ENCODE data around the gene ZNF396. TPM values are rescaled to one million over a fixed set of nuclear protein-coding genes. Genes with fewer than 3 reads are reported as not detected.

The ZNF396 gene
- total RNA-seq, 1 experiment from 2014 or later = 1.0 TPM

DNA sequence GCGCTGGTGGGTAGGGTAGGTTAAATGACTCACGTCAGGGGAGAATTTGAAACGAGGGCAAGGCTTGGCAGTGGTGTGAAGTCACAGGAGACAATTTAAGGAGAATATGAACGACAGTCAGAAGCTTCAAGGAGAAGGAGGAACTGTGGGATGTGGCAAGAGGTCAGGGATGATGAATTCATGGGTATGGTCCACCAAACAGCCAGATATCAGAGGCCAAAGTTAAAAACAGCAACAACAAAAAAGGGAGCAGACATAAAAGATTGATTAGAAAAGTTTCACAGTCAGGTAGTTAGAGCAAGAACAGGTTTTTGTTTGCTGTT lies 1.4 kb upstream of the ZNF396 start:
- ChIA-PET CTCF (no interaction called here), POLR2A (no interaction called here)
- Mint-ChIP-seq H3K9me3 (peaks cover 14% of the 10 kb centered on the region), H3K27ac (no peak overlapping the region), H3K36me3 (peaks cover 4% of the 10 kb centered on the region; the same call in 1 of the 2 replicates), H3K4me3 (no peak overlapping the region), H3K4me1 (peaks cover 9% of the 10 kb centered on the region), H3K27me3 (ENCODE audit: low read depth) (peaks cover 25% of the 10 kb centered on the region)
- TF ChIP-seq, protein P1, sequence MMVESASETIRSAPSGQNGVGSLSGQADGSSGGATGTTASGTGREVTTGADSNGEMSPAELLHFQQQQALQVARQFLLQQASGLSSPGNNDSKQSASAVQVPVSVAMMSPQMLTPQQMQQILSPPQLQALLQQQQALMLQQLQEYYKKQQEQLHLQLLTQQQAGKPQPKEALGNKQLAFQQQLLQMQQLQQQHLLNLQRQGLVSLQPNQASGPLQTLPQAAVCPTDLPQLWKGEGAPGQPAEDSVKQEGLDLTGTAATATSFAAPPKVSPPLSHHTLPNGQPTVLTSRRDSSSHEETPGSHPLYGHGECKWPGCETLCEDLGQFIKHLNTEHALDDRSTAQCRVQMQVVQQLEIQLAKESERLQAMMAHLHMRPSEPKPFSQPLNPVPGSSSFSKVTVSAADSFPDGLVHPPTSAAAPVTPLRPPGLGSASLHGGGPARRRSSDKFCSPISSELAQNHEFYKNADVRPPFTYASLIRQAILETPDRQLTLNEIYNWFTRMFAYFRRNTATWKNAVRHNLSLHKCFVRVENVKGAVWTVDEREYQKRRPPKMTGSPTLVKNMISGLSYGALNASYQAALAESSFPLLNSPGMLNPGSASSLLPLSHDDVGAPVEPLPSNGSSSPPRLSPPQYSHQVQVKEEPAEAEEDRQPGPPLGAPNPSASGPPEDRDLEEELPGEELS (CRISPR knock-in tag; IDR thresholded peaks at IDR 0.05) = no peak
- TF ChIP-seq FOXJ3 (CRISPR knock-in tag; IDR thresholded peaks at IDR 0.05; ENCODE audit: borderline replicate concordance) = no peak
- no peak for TF ChIP-seq ZNF219 (CRISPR knock-in tag; IDR thresholded peaks at IDR 0.05; ENCODE audit: borderline replicate concordance)
- TF ChIP-seq, protein P2, sequence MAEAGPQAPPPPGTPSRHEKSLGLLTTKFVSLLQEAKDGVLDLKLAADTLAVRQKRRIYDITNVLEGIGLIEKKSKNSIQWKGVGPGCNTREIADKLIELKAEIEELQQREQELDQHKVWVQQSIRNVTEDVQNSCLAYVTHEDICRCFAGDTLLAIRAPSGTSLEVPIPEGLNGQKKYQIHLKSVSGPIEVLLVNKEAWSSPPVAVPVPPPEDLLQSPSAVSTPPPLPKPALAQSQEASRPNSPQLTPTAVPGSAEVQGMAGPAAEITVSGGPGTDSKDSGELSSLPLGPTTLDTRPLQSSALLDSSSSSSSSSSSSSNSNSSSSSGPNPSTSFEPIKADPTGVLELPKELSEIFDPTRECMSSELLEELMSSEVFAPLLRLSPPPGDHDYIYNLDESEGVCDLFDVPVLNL (CRISPR knock-in tag; IDR thresholded peaks at IDR 0.05; ENCODE audit: borderline replicate concordance, low read depth) = no peak
- DNase-seq (ENCODE audit: low spot score) = no peak
- no peak for ATAC-seq

DNA sequence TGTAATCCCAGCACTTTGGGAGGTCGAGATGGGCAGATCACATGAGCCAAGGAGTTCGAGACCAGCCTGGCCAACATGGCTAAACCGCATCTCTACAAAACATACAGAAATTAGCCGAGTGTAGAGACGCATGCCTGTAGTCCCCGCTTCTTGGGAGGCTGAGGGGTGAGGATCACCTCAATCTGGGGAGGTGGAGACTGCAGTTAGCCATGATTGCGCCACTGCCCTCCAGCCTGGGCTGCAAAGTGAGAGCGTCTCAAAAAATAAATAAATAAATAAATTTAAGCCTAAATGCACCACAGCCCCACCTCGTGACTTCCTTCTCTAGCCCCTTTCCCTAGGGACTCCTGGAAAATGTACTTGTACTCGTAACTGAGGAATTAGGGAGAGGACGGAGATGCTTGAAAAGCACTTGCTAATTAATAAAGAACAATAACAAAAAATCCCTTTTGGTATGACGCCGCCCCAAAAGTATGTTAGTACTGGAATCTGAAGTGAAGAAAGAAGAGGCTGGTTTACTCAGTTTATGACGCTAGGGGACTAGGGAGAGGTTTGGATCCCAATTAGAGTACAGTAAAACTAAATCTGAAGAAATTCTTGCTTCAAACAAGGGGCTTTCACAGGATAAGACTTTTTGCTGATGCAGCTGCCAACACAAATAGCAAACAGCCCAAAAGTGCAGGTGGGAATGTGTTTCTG lies 887 bp upstream of the ZNF396 start:
- Mint-ChIP-seq H3K36me3 (peaks cover 4% of the 10 kb centered on the region; the same call in 1 of the 2 replicates), H3K27ac (no peak overlapping the region), H3K4me1 (peaks cover 9% of the 10 kb centered on the region), H3K9me3 (peaks cover 14% of the 10 kb centered on the region), H3K4me3 (peak overlapping the region; percentile 69), H3K27me3 (ENCODE audit: low read depth) (peaks cover 25% of the 10 kb centered on the region)
- ATAC-seq = no peak
- CTCF ChIA-PET = interaction anchor here (0.8 to 1.1 kb wide), 2 partner anchors 8 to 23 kb away, joined by 3 to 9 read pairs; no protein-coding TSS in a partner anchor
- TF ChIP-seq ESRRA (CRISPR knock-in tag; IDR thresholded peaks at IDR 0.05; ENCODE audit: borderline replicate concordance) (no peak), SMAD4 (CRISPR knock-in tag; IDR thresholded peaks at IDR 0.05) (no peak), JUN (CRISPR knock-in tag; IDR thresholded peaks at IDR 0.05) (no peak), ZNF138 (CRISPR knock-in tag; conservative IDR thresholded peaks at IDR 0.05) (no peak), ETV6 (CRISPR knock-in tag; IDR thresholded peaks at IDR 0.05) (no peak), SOX15 (CRISPR knock-in tag; IDR thresholded peaks at IDR 0.05) (no peak), ELF4 (CRISPR knock-in tag; IDR thresholded peaks at IDR 0.05; ENCODE audit: low read depth) (no peak)
- TF ChIP-seq, protein P1 (CRISPR knock-in tag; IDR thresholded peaks at IDR 0.05) = no peak
- TF ChIP-seq, protein P3, sequence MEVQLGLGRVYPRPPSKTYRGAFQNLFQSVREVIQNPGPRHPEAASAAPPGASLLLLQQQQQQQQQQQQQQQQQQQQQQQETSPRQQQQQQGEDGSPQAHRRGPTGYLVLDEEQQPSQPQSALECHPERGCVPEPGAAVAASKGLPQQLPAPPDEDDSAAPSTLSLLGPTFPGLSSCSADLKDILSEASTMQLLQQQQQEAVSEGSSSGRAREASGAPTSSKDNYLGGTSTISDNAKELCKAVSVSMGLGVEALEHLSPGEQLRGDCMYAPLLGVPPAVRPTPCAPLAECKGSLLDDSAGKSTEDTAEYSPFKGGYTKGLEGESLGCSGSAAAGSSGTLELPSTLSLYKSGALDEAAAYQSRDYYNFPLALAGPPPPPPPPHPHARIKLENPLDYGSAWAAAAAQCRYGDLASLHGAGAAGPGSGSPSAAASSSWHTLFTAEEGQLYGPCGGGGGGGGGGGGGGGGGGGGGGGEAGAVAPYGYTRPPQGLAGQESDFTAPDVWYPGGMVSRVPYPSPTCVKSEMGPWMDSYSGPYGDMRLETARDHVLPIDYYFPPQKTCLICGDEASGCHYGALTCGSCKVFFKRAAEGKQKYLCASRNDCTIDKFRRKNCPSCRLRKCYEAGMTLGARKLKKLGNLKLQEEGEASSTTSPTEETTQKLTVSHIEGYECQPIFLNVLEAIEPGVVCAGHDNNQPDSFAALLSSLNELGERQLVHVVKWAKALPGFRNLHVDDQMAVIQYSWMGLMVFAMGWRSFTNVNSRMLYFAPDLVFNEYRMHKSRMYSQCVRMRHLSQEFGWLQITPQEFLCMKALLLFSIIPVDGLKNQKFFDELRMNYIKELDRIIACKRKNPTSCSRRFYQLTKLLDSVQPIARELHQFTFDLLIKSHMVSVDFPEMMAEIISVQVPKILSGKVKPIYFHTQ (CRISPR knock-in tag; IDR thresholded peaks at IDR 0.05) = no peak
- TF ChIP-seq, protein P4, sequence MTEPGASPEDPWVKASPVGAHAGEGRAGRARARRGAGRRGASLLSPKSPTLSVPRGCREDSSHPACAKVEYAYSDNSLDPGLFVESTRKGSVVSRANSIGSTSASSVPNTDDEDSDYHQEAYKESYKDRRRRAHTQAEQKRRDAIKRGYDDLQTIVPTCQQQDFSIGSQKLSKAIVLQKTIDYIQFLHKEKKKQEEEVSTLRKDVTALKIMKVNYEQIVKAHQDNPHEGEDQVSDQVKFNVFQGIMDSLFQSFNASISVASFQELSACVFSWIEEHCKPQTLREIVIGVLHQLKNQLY (CRISPR knock-in tag; IDR thresholded peaks at IDR 0.05) = no peak
- TF ChIP-seq, protein P5, sequence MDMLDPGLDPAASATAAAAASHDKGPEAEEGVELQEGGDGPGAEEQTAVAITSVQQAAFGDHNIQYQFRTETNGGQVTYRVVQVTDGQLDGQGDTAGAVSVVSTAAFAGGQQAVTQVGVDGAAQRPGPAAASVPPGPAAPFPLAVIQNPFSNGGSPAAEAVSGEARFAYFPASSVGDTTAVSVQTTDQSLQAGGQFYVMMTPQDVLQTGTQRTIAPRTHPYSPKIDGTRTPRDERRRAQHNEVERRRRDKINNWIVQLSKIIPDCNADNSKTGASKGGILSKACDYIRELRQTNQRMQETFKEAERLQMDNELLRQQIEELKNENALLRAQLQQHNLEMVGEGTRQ (CRISPR knock-in tag; IDR thresholded peaks at IDR 0.05) = no peak
- TF ChIP-seq, protein P6, sequence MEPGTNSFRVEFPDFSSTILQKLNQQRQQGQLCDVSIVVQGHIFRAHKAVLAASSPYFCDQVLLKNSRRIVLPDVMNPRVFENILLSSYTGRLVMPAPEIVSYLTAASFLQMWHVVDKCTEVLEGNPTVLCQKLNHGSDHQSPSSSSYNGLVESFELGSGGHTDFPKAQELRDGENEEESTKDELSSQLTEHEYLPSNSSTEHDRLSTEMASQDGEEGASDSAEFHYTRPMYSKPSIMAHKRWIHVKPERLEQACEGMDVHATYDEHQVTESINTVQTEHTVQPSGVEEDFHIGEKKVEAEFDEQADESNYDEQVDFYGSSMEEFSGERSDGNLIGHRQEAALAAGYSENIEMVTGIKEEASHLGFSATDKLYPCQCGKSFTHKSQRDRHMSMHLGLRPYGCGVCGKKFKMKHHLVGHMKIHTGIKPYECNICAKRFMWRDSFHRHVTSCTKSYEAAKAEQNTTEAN (CRISPR knock-in tag; IDR thresholded peaks at IDR 0.05) = no peak
- TF ChIP-seq, protein P7, sequence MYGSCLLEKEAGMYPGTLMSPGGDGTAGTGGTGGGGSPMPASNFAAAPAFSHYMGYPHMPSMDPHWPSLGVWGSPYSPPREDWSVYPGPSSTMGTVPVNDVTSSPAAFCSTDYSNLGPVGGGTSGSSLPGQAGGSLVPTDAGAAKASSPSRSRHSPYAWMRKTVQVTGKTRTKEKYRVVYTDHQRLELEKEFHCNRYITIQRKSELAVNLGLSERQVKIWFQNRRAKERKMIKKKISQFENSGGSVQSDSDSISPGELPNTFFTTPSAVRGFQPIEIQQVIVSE (CRISPR knock-in tag; IDR thresholded peaks at IDR 0.05; ENCODE audit: borderline replicate concordance) = no peak
- TF ChIP-seq, protein P8, sequence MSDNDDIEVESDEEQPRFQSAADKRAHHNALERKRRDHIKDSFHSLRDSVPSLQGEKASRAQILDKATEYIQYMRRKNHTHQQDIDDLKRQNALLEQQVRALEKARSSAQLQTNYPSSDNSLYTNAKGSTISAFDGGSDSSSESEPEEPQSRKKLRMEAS (CRISPR knock-in tag; IDR thresholded peaks at IDR 0.05) = no peak
- no peak for DNase-seq (ENCODE audit: low spot score)
- POLR2A ChIA-PET = no interaction called here
